ENCODE results near the gene E4F1.

GRCh38 chr16:2198283-2198682 lies 25.1 kb upstream of the E4F1 start:
- TF ChIP-seq CTCF (IDR thresholded peaks at IDR 0.05) (no peak), EZH2 (IDR thresholded peaks at IDR 0.05; ENCODE audit: borderline replicate concordance, insufficient read depth, low read depth, low read length, poor library complexity, severe bottlenecking) (no peak)

Measured in B cell (primary cell).